Measurements from ENCODE around the gene KLF15. TPM values are rescaled to one million over a fixed set of nuclear protein-coding genes. Genes with fewer than 3 reads are reported as not detected.

The KLF15 gene
- total RNA-seq, 6 experiments from 2014 or later: 0.63 to 1.2 (median 0.81) TPM

DNA sequence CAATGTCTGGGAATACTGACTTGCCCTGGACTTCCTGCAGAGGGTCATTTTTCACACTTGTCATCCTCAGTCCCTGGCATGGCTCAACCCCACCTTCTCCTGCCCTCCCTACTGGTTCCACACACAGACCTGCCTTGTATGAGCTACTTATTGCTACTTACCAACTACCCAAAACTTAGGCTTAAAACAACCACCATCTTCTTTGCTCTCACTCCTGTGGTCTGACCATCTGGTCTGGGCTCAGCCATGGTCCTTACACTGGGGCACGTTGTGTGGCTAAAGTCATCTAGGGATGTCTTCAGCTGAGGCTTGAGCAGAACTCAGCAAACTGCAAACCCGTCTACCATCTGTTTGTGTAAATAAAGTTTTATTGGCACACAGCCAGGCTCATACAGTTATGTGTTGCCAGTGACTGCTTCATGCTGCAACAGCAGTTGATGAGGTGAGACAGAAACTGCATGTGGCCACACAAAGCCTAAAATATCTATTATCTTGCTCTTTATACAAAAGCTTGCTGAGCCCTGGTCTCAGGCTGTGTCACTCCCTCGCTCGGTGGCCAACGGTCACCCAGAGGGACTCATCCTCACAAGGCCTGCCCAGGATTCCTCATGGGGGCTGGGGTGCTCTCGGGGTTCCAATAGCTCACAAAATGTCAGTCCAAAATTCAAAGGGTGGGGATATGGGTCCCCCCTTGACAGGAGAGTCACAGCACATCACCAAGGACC is 43.5 kb downstream of the KLF15 start:
- H3K4me3 Mint-ChIP-seq: no peak overlapping the region
- no peak overlapping the region for H3K27ac Mint-ChIP-seq
- no peak for DNase-seq
- H3K4me1 Mint-ChIP-seq (ENCODE audit: low read depth): 0 out of 2 replicates have a peak, but pooled peaks cover 6% of the 10 kb centered on the region
- H3K27me3 Mint-ChIP-seq (ENCODE audit: insufficient read depth): peaks cover 6% of the 10 kb centered on the region; the same call in 1 of the 2 replicates
- TF ChIP-seq, protein P1, sequence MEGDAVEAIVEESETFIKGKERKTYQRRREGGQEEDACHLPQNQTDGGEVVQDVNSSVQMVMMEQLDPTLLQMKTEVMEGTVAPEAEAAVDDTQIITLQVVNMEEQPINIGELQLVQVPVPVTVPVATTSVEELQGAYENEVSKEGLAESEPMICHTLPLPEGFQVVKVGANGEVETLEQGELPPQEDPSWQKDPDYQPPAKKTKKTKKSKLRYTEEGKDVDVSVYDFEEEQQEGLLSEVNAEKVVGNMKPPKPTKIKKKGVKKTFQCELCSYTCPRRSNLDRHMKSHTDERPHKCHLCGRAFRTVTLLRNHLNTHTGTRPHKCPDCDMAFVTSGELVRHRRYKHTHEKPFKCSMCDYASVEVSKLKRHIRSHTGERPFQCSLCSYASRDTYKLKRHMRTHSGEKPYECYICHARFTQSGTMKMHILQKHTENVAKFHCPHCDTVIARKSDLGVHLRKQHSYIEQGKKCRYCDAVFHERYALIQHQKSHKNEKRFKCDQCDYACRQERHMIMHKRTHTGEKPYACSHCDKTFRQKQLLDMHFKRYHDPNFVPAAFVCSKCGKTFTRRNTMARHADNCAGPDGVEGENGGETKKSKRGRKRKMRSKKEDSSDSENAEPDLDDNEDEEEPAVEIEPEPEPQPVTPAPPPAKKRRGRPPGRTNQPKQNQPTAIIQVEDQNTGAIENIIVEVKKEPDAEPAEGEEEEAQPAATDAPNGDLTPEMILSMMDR (IDR thresholded peaks at IDR 0.05): no peak
- H3K36me3 Mint-ChIP-seq (ENCODE audit: low read depth): peaks cover 14% of the 10 kb centered on the region; the same call in 1 of the 2 replicates
- H3K9me3 Mint-ChIP-seq: peaks cover 17% of the 10 kb centered on the region; the same call in 1 of the 2 replicates

DNA sequence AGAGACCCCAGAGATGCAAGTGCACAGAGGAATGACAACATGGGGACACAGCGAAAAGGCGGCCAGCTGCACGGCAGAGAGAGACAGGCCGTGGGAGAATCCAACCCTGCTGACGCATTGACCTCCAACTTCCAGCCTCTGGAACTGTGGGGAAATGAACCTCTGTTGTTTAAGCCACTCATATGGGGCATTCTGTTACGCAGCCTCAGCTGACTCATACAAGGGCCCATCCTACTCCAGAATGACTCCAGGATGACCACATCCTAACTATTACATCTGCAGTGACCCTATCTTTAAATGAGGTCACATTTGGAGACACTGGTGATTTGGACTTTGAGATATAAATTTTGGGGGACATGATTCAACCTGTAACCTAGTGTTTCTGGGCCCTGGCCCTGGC is 44.0 kb downstream of the KLF15 start:
- 0 out of 2 replicates have a peak, but pooled peaks cover 6% of the 10 kb centered on the region for H3K4me1 Mint-ChIP-seq (ENCODE audit: low read depth)
- H3K4me3 Mint-ChIP-seq: no peak overlapping the region

DNA sequence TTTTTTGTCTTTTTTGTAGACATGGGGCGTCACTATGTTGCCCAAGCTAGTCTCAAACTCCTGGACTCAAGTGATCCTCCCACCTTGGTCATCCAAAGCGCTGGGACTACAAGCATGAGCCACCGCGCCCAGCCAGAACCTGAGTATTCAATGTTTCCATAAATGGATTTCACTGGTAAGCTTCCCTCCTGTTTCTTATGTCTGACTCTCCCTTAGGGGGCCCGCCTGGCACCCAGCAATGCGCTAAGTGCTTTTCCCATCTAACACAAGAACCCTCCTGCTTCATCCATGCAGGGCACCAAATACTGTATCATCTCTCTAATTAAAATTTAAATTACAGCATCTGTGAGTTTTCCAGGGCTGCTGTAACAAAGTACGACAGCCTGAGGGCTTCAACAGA is 44.9 kb downstream of the KLF15 start:
- Mint-ChIP-seq H3K4me3 (no peak overlapping the region), H3K9me3 (peaks cover 17% of the 10 kb centered on the region; the same call in 1 of the 2 replicates), H3K27ac (no peak overlapping the region), H3K27me3 (ENCODE audit: insufficient read depth) (peaks cover 3% of the 10 kb centered on the region; the same call in 1 of the 2 replicates), H3K36me3 (ENCODE audit: low read depth) (peaks cover 14% of the 10 kb centered on the region; the same call in 1 of the 2 replicates), H3K4me1 (ENCODE audit: low read depth) (0 out of 2 replicates have a peak, but pooled peaks cover 6% of the 10 kb centered on the region)
- no peak for DNase-seq
- TF ChIP-seq, protein P1 (IDR thresholded peaks at IDR 0.05): no peak

More for the DNA sequence above, 44.0 kb downstream of the KLF15 start:
- peaks cover 14% of the 10 kb centered on the region; the same call in 1 of the 2 replicates for H3K36me3 Mint-ChIP-seq (ENCODE audit: low read depth)
- H3K27ac Mint-ChIP-seq: no peak overlapping the region; the same call in 1 of the 2 replicates
- TF ChIP-seq, protein P1 (IDR thresholded peaks at IDR 0.05): no peak
- peaks cover 3% of the 10 kb centered on the region; the same call in 1 of the 2 replicates for H3K27me3 Mint-ChIP-seq (ENCODE audit: insufficient read depth)
- DNase-seq: no peak
- peaks cover 17% of the 10 kb centered on the region; the same call in 1 of the 2 replicates for H3K9me3 Mint-ChIP-seq

DNA sequence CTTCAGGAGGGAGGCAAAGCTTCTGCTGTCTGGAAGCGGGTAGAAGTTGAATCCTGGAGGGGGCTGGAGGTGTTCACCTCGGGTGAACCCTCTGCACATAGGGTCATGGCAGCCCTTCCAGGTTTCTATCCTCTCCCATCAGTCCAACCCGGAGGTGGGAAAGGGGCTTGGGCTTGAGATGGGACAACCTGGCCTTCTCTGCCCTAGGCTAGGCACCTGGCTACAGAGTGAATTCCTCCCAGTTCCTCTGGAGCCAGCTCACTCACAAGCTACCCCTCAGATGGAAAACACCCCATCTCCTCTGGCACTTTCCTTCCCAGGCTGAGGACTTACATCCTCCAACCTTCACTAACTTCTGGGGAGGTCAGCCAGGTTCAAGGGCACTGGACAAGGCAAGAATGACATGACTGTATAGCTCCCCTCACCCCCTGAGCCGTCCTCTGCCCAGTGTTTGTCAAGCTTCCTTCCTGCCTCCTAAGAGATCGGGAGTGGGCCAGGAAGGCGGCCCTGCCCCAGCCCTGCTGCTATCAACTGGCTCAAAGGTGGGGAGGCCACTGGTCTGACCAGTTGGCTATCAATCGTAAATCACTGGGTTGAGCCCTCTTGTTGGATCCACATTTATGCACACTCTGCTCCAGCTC is 45.8 kb downstream of the KLF15 start:
- TF ChIP-seq, protein P1 (IDR thresholded peaks at IDR 0.05): no peak
- DNase-seq: no peak
- H3K27ac Mint-ChIP-seq: no peak overlapping the region
- peaks cover 14% of the 10 kb centered on the region; the same call in 1 of the 2 replicates for H3K36me3 Mint-ChIP-seq (ENCODE audit: low read depth)
- peaks cover 17% of the 10 kb centered on the region; the same call in 1 of the 2 replicates for H3K9me3 Mint-ChIP-seq
- H3K4me1 Mint-ChIP-seq (ENCODE audit: low read depth): peaks cover 12% of the 10 kb centered on the region; the same call in 1 of the 2 replicates
- H3K27me3 Mint-ChIP-seq (ENCODE audit: insufficient read depth): peaks cover 3% of the 10 kb centered on the region; the same call in 1 of the 2 replicates
- no peak overlapping the region for H3K4me3 Mint-ChIP-seq

DNA sequence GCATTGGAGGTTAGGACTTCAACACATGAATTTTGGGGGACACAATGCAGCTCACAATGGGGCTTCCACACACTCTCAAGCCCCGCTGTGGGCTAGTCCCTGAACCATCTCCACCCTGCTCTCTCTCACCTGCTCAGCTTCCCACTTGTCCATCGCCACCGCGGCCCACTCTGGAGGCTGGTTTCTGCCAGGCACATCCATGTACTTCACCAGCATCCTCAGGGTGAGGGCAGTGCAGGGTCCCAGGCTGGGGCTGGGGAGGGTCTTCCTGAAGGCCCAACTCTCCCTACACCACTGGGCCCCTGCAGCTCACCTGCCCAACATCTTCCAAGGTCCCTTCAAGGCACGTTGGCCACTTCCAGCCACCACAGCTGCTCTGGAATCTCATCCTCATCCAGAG is 46.4 kb downstream of the KLF15 start:
- H3K27me3 Mint-ChIP-seq (ENCODE audit: insufficient read depth): peaks cover 3% of the 10 kb centered on the region; the same call in 1 of the 2 replicates
- H3K9me3 Mint-ChIP-seq: peaks cover 17% of the 10 kb centered on the region; the same call in 1 of the 2 replicates
- DNase-seq: no peak
- H3K4me3 Mint-ChIP-seq: no peak overlapping the region
- TF ChIP-seq, protein P1 (IDR thresholded peaks at IDR 0.05): no peak
- H3K27ac Mint-ChIP-seq: no peak overlapping the region
- peaks cover 18% of the 10 kb centered on the region for H3K4me1 Mint-ChIP-seq (ENCODE audit: low read depth)
- H3K36me3 Mint-ChIP-seq (ENCODE audit: low read depth): peaks cover 14% of the 10 kb centered on the region; the same call in 1 of the 2 replicates
